HL-60 (cell line): Measurements from ENCODE around the gene UBE2QL1.

ENCODE experiments used
- CTCF ChIP-seq: IDR thresholded peaks from one replicate; pipeline ENCODE4 v1.5.1; 2011; ENCODE audit warnings: low read length, control low read depth, inconsistent platforms; ENCODE audit not compliant: insufficient read depth
- GABPA ChIP-seq: IDR thresholded peaks from 2 replicates; pipeline ENCODE4 v1.6.1; 2012; ENCODE audit warnings: low read depth
- POLR2AphosphoS5 ChIP-seq: IDR thresholded peaks from 2 replicates; pipeline ENCODE4 v1.6.1; 2012; ENCODE audit warnings: low read depth
- REST ChIP-seq: IDR thresholded peaks from 2 replicates; pipeline ENCODE4 v1.6.1; 2012; ENCODE audit warnings: low read depth; ENCODE audit not compliant: insufficient replicate concordance
- SPI1 ChIP-seq: IDR thresholded peaks from 2 replicates; pipeline ENCODE4 v1.6.1; 2012; ENCODE audit warnings: low read depth, mild to moderate bottlenecking, borderline replicate concordance

DNA sequence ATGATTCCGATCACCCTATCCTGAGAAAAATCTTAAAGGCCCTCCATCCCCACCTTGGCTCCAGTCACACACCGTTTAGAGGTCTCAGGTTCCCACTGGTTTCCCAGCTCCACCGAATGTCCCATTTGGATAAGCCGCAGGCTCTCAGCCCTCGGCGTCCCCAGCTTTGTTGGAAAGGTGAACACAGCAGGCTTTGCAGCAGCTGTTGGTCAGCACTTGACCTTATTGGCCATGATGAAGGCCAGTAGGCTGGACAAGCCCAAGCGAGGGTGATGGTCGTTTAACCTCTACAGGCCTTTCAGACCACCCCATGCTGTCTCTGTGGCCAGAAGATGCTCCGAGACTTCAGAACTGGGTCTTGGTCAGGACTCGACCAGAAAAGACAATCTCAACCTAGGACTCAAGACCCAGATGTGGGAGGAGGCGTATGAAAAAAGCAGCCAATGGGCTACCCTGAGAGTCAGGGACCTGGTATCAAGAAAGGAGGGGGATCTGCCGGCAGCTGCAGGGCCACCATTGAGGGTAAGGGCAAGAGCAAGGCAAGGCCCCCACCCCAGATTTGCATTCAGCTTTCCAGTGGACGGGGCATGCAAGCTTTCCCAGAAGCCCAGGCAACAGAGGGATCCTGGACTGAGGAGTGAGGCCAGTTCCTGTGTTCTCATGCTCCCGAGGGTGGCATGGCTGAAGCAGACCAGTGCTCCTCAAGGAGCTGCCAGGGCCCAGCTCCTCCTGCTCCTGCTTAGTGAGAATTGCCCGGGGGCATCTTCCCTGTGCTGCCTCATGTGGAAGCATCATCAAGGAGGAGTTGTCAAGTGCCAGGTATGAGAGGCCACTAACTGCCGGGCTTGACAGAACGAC lies 13.4 kb downstream of the UBE2QL1 start:
- TF ChIP-seq CTCF (no peak), GABPA (no peak), POLR2AphosphoS5 (no peak), REST (no peak), SPI1 (no peak)
